ENCODE data around the gene GOLGA5. TPM values are rescaled to one million over a fixed set of nuclear protein-coding genes. Genes with fewer than 3 reads are reported as not detected.

The GOLGA5 gene
- total RNA-seq, 1 experiment from 2014 or later, result 23.5 TPM

DNA sequence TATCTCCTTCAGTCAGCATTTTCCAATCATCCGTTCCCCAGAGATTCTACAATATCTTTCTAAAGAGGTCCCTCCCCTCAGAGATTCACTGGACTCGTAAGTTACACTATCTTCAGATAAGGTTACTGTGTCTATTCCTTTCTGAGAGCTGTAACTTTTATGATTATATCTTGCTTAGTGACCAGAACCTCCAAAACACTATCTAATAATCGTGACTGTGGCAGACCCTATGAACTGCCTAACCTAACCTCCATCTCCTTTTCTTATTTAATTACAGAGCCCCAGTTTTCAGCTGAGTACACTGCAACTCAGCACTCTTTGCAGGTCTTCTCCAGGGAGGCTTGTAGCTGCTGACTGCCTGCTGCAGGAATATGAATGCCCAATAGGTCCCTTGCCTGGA, 90.3 kb downstream of the GOLGA5 start:
- Histone ChIP-seq H3F3A (ENCODE audit: low read length, unreplicated experiment) (no peaks in the 10 kb centered on the region), H3K4me1 (ENCODE audit: insufficient read depth, low read length) (peaks cover 6% of the 10 kb centered on the region; the same call in 1 of the 2 replicates), H3K27me3 (ENCODE audit: low read length) (peaks cover 31% of the 10 kb centered on the region), H3K4me3 (ENCODE audit: low read length) (no peak overlapping the region), H3K4me2 (ENCODE audit: low read length) (no peak overlapping the region), H3K9me2 (replicated peaks; ENCODE audit: low read length) (no peaks in the 10 kb centered on the region), H3K36me3 (ENCODE audit: low read depth, low read length) (no peaks in the 10 kb centered on the region), H3K9ac (ENCODE audit: low read length) (no peak overlapping the region), H3K9me3 (ENCODE audit: low read length) (no peaks in the 10 kb centered on the region), H3K79me2 (ENCODE audit: low read length) (no peaks in the 10 kb centered on the region), H2AFZ (ENCODE audit: low read length) (no peak overlapping the region), H4K20me1 (ENCODE audit: low read length) (no peaks in the 10 kb centered on the region), H3K27ac (ENCODE audit: low read length) (no peak overlapping the region)
- no TSS peak for BruUV-seq (replicated peaks)
- ChIA-PET POLR2A (ENCODE audit: unreplicated experiment) (no interaction called here), CTCF (no interaction called here)
- DNase-seq (no peak), ATAC-seq (no peak)
- intact Hi-C loops (cut with micrococcal nuclease), result no loop called here
- TF ChIP-seq EZH2phosphoT487 (IDR thresholded peaks at IDR 0.05; ENCODE audit: borderline replicate concordance, low read length) (no peak), EZH2 (IDR thresholded peaks at IDR 0.05; ENCODE audit: low read length, unreplicated experiment) (no peak)
- TF ChIP-seq, protein P1, sequence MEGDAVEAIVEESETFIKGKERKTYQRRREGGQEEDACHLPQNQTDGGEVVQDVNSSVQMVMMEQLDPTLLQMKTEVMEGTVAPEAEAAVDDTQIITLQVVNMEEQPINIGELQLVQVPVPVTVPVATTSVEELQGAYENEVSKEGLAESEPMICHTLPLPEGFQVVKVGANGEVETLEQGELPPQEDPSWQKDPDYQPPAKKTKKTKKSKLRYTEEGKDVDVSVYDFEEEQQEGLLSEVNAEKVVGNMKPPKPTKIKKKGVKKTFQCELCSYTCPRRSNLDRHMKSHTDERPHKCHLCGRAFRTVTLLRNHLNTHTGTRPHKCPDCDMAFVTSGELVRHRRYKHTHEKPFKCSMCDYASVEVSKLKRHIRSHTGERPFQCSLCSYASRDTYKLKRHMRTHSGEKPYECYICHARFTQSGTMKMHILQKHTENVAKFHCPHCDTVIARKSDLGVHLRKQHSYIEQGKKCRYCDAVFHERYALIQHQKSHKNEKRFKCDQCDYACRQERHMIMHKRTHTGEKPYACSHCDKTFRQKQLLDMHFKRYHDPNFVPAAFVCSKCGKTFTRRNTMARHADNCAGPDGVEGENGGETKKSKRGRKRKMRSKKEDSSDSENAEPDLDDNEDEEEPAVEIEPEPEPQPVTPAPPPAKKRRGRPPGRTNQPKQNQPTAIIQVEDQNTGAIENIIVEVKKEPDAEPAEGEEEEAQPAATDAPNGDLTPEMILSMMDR (conservative IDR thresholded peaks at IDR 0.05; ENCODE audit: low read depth, low read length), result no peak

- H3K36me3 ChIP-seq (ENCODE audit: low read depth, low read length), result no peaks in the 10 kb centered on the region
- intact Hi-C loops (cut with micrococcal nuclease), result no loop called here
- no TSS peak for BruUV-seq (replicated peaks)
- H3K79me2 ChIP-seq (ENCODE audit: low read length), result no peaks in the 10 kb centered on the region
- H3K27ac ChIP-seq (ENCODE audit: low read length), result no peak overlapping the region
- H3F3A ChIP-seq (ENCODE audit: low read length, unreplicated experiment), result no peaks in the 10 kb centered on the region
- ChIA-PET CTCF (no interaction called here), POLR2A (ENCODE audit: unreplicated experiment) (no interaction called here)
- no peak for ATAC-seq
- H3K4me2 ChIP-seq (ENCODE audit: low read length), result no peak overlapping the region
- H3K27me3 ChIP-seq (ENCODE audit: low read length), result peaks cover 27% of the 10 kb centered on the region
- H3K4me3 ChIP-seq (ENCODE audit: low read length), result no peak overlapping the region
- no peak overlapping the region for H3K9ac ChIP-seq (ENCODE audit: low read length)
- H4K20me1 ChIP-seq (ENCODE audit: low read length), result no peaks in the 10 kb centered on the region
- H3K9me2 ChIP-seq (replicated peaks; ENCODE audit: low read length), result no peaks in the 10 kb centered on the region
- no peak overlapping the region for H2AFZ ChIP-seq (ENCODE audit: low read length)
- H3K4me1 ChIP-seq (ENCODE audit: insufficient read depth, low read length), result peaks cover 5% of the 10 kb centered on the region; the same call in 1 of the 2 replicates
- TF ChIP-seq, protein P1 (conservative IDR thresholded peaks at IDR 0.05; ENCODE audit: low read depth, low read length), result no peak
- TF ChIP-seq EZH2 (IDR thresholded peaks at IDR 0.05; ENCODE audit: low read length, unreplicated experiment) (no peak), EZH2phosphoT487 (IDR thresholded peaks at IDR 0.05; ENCODE audit: borderline replicate concordance, low read length) (no peak)
- no peak for DNase-seq
- no peaks in the 10 kb centered on the region for H3K9me3 ChIP-seq (ENCODE audit: low read length)
Observed at GRCh38 chr14:92885279-92886061, 91.4 kb downstream of the GOLGA5 start.

- Histone ChIP-seq H4K20me1 (ENCODE audit: low read length) (no peaks in the 10 kb centered on the region), H3F3A (ENCODE audit: low read length, unreplicated experiment) (no peaks in the 10 kb centered on the region), H3K4me2 (ENCODE audit: low read length) (no peak overlapping the region), H3K4me1 (ENCODE audit: insufficient read depth, low read length) (no peaks in the 10 kb centered on the region), H3K4me3 (ENCODE audit: low read length) (no peak overlapping the region), H3K9me3 (ENCODE audit: low read length) (no peaks in the 10 kb centered on the region), H3K9me2 (replicated peaks; ENCODE audit: low read length) (no peaks in the 10 kb centered on the region), H3K79me2 (ENCODE audit: low read length) (no peaks in the 10 kb centered on the region), H2AFZ (ENCODE audit: low read length) (no peak overlapping the region), H3K27me3 (ENCODE audit: low read length) (peaks cover 27% of the 10 kb centered on the region), H3K27ac (ENCODE audit: low read length) (no peak overlapping the region), H3K9ac (ENCODE audit: low read length) (no peak overlapping the region), H3K36me3 (ENCODE audit: low read depth, low read length) (no peaks in the 10 kb centered on the region)
- ATAC-seq (no peak), DNase-seq (no peak)
- intact Hi-C loops (cut with micrococcal nuclease), result no loop called here
- no TSS peak for BruUV-seq (replicated peaks)
- POLR2A ChIA-PET (ENCODE audit: unreplicated experiment), result no interaction called here
- CTCF ChIA-PET, result no interaction called here
- no peak for TF ChIP-seq EZH2 (IDR thresholded peaks at IDR 0.05; ENCODE audit: low read length, unreplicated experiment)
- no peak for TF ChIP-seq EZH2phosphoT487 (IDR thresholded peaks at IDR 0.05; ENCODE audit: borderline replicate concordance, low read length)
- TF ChIP-seq, protein P1 (conservative IDR thresholded peaks at IDR 0.05; ENCODE audit: low read depth, low read length), result no peak
Observed at GRCh38 chr14:92886337-92886736, 92.2 kb downstream of the GOLGA5 start.

All from PC-3 (cell line).